ENCODE results near the gene MOG.

The MOG gene

GRCh38 chr6:29678114-29678513, 21.2 kb downstream of the MOG start:
- no peak for DNase-seq

GRCh38 chr6:29679962-29680361, 23.1 kb downstream of the MOG start:
- DNase-seq = no peak

- DNase-seq = no peak
Measured at GRCh38 chr6:29680416-29680815, 23.5 kb downstream of the MOG start.

- DNase-seq = no peak
Measured at GRCh38 chr6:29680904-29681303, 24.0 kb downstream of the MOG start, which contains the start of gene ZFP57. Gene ZFP57 (minus strand): TSS chr6:29681152. CDS start chr6:29677003, 4,149 bp downstream.

GRCh38 chr6:29681811-29682210, 24.9 kb downstream of the MOG start:
- no peak for DNase-seq

- no peak for DNase-seq
Measured at GRCh38 chr6:29685718-29686326, 28.9 kb downstream of the MOG start.

GRCh38 chr6:29694637-29695036, 37.7 kb downstream of the MOG start:
- no peak for DNase-seq

- DNase-seq = no peak
Measured at GRCh38 chr6:29696147-29697125, 39.5 kb downstream of the MOG start.

- DNase-seq = peak; percentile 78
Measured at GRCh38 chr6:29702519-29703103, 45.7 kb downstream of the MOG start.

- DNase-seq = no peak
Measured at GRCh38 chr6:29705389-29706231, 48.7 kb downstream of the MOG start.

GRCh38 chr6:29708432-29709179, 51.7 kb downstream of the MOG start:
- no peak for DNase-seq

GRCh38 chr6:29709188-29709587, 52.3 kb downstream of the MOG start:
- DNase-seq = no peak

- no peak for DNase-seq
Measured at GRCh38 chr6:29710281-29710941, 53.5 kb downstream of the MOG start.

GRCh38 chr6:29720863-29721262, 64.0 kb downstream of the MOG start:
- DNase-seq = no peak

Data from stimulated activated CD4-positive, alpha-beta T cell treated with anti-CD3 and anti-CD28 coated beads, Interleukin-12 subunit alpha, Interleukin-12 subunit beta, amount 100 ng/mL, for 4 hours (primary cell).